GM12878 (cell line): ENCODE measurements around the gene GGNBP2. TPM values are rescaled to one million over a fixed set of nuclear protein-coding genes. Genes with fewer than 3 reads are reported as not detected.

Experiments used
- ATAC-seq: fragments of 200-7000 bp; cut with Tn5 transposase; 3 replicates; pipeline ENCODE4 v1.9.1; 2020; ENCODE audit warnings: mild to moderate bottlenecking, moderate library complexity
- BruUV-seq: library from RNA; stranded (reverse); fragments of 400-500 nt; replicated peaks from 2 replicates; lab custom pipeline; 2021; lab: Mats Ljungman, UMichigan
- CTCF ChIA-PET: fragments of 300-600 bp; sonication (Branson Sonifier 250); formaldehyde crosslinking; extraction: SDS; loops from one replicate; lab custom pipeline; 2021; ENCODE audit warnings: inconsistent platforms; lab: Yijun Ruan, JAX
- POLR2A ChIA-PET: fragments of 350-600 bp; formaldehyde crosslinking; extraction: SDS; loops from one replicate; lab custom pipeline; 2021; ENCODE audit warnings: inconsistent platforms; lab: Charles Lee
- RAD21 ChIA-PET: fragments of 300-600 bp; sonication (Branson Sonifier 250); formaldehyde crosslinking; loops from one replicate; lab custom pipeline; 2023; ENCODE audit warnings: antibody characterized with exemption; ENCODE audit not compliant: unreplicated experiment; lab: Charles Lee
- SMC1A ChIA-PET: fragments of 300-600 bp; sonication (Branson Sonifier 250); formaldehyde crosslinking; loops from one replicate; lab custom pipeline; 2023; ENCODE audit not compliant: unreplicated experiment, uncharacterized antibody; lab: Charles Lee
- DNase-seq: peaks from one replicate; pipeline ENCODE4 v3.0.0-alpha.2; 2011; ENCODE audit warnings: low read depth, low spot score
- FAIRE-seq: peaks from 3 replicates; lab custom pipeline; 2011; peaks lifted over from hg19 to GRCh38; lab: Jason Lieb, UNC
- H2AFZ ChIP-seq: 2 replicates; pipeline ENCODE4 v1.6.0; 2011; ENCODE audit warnings: low read depth, low read length, control low read depth; ENCODE audit not compliant: control insufficient read depth
- H3K27ac ChIP-seq: 2 replicates; pipeline ENCODE4 v1.5.1; 2011; ENCODE audit warnings: control low read depth; ENCODE audit not compliant: control insufficient read depth, insufficient read depth
- H3K27me3 ChIP-seq, 2 experiments: replicated peaks in 1 of 2; 2 replicates each; pipeline versions ENCODE4 v1.6.0 to v1.6.1; 2011; ENCODE audit warnings: low read length in 1 of 2; ENCODE audit not compliant: control insufficient read depth in 2 of 2, insufficient read depth in 2 of 2
- H3K36me3 ChIP-seq, 2 experiments: 2 replicates each; pipeline ENCODE4 v1.5.1; 2011; ENCODE audit warnings: low read length in 1 of 2; ENCODE audit not compliant: control insufficient read depth in 2 of 2, insufficient read depth in 2 of 2
- H3K4me1 ChIP-seq: 2 replicates; pipeline ENCODE4 v1.6.1; 2011; ENCODE audit warnings: mild to moderate bottlenecking, low read length, moderate library complexity, mixed read lengths; ENCODE audit not compliant: control insufficient read depth, insufficient read depth
- H3K4me2 ChIP-seq: 2 replicates; pipeline ENCODE4 v1.6.0; 2011; ENCODE audit warnings: control low read depth; ENCODE audit not compliant: control insufficient read depth, insufficient read depth
- H3K4me3 ChIP-seq: fragments of 200-600 bp; sonication (generic); 2 replicates; pipeline ENCODE4 v1.5.1; 2016
- H3K79me2 ChIP-seq: 2 replicates; pipeline ENCODE4 v1.6.0; 2011; ENCODE audit warnings: low read length; ENCODE audit not compliant: control insufficient read depth, insufficient read depth
- H3K9ac ChIP-seq: 2 replicates; pipeline ENCODE4 v1.8.0; 2011; ENCODE audit warnings: low read length, control low read depth, mixed read lengths; ENCODE audit not compliant: control insufficient read depth, insufficient read depth
- H3K9me3 ChIP-seq: replicated peaks from 3 replicates; pipeline ENCODE4 v1.5.1; 2011; ENCODE audit warnings: mild to moderate bottlenecking, low read length; ENCODE audit not compliant: control insufficient read depth, insufficient read depth
- H4K20me1 ChIP-seq: 2 replicates; pipeline ENCODE4 v1.6.0; 2011; ENCODE audit not compliant: control insufficient read depth, insufficient read depth
- CHD2 ChIP-seq: IDR thresholded peaks from 2 replicates; pipeline ENCODE4 v1.6.1; 2011; ENCODE audit warnings: low read depth, low read length, improper control_type of control experiment, borderline replicate concordance
- MLLT1 ChIP-seq: fragments of 450-650 bp; IDR thresholded peaks from 2 replicates; pipeline ENCODE4 v1.6.1; 2016; ENCODE audit warnings: mild to moderate bottlenecking
- RCOR1 ChIP-seq: conservative IDR thresholded peaks from 2 replicates; pipeline ENCODE4 v1.6.1; 2012; ENCODE audit warnings: low read depth, low read length, improper control_type of control experiment
- RFX5 ChIP-seq: IDR thresholded peaks from 2 replicates; pipeline ENCODE4 v1.6.1; 2011; ENCODE audit warnings: low read depth, low read length, improper control_type of control experiment
- SREBF2 ChIP-seq: IDR thresholded peaks from 2 replicates; pipeline ENCODE4 v1.6.1; 2012; ENCODE audit warnings: mild to moderate bottlenecking, low read length
- SRF ChIP-seq, 2 experiments: IDR thresholded peaks; 2 replicates each; pipeline ENCODE4 v1.6.1; 2011; ENCODE audit warnings: low read depth in 2 of 2, low read length in 2 of 2, mild to moderate bottlenecking in 1 of 2, moderate library complexity in 1 of 2
- YBX1 ChIP-seq: fragments of 450-650 bp; IDR thresholded peaks from 2 replicates; pipeline ENCODE4 v1.6.1; 2016; ENCODE audit warnings: antibody characterized with exemption
- ZBTB11 ChIP-seq: fragments of 450-650 bp; formaldehyde crosslinking; IDR thresholded peaks from 2 replicates; pipeline ENCODE4 v1.5.0; 2022; ENCODE audit warnings: mild to moderate bottlenecking, missing genetic modification characterization
- ZNF384 ChIP-seq: IDR thresholded peaks from 2 replicates; pipeline ENCODE4 v1.6.1; 2012; ENCODE audit warnings: low read depth, mild to moderate bottlenecking, low read length, improper control_type of control experiment, borderline replicate concordance
- ZSCAN29 ChIP-seq: fragments of 450-650 bp; IDR thresholded peaks from 2 replicates; pipeline ENCODE4 v1.6.1; 2017; ENCODE audit warnings: mild to moderate bottlenecking, moderate library complexity
- WGBS: methylation state at CpG from one replicate; pipeline ENCODE4 v1.1.6; 2016; ENCODE audit warnings: low lambda C conversion rate; ENCODE audit not compliant: insufficient replicate concordance, insufficient coverage; ENCODE audit errors: missing lambda C conversion rate; 5-methylcytosine and 5-hydroxymethylcytosine counted together
- in situ Hi-C: fragments of 300-500 bp; cut with MboI; formaldehyde crosslinking; loops from 9 replicates; pipeline ENCODE4 v1.14.3; 2018; ENCODE audit warnings: mixed read lengths
- intact Hi-C: fragments of 100-400 bp; cut with micrococcal nuclease; formaldehyde crosslinking; loops from one replicate; pipeline ENCODE4 v1.14.2; 2022; ENCODE audit not compliant: unreplicated experiment
- polyA plus RNA-seq, 11 experiments: library from polyadenylated mRNA; depleted of rRNA in 4 of 11; unstranded in 6 of 11; stranded (reverse) in 5 of 11; fragments of >200 nt; fragmentation: Nextera tagmentation in 4 of 11; fragmentation: Illumina TruSeq in 1 of 11; extraction: Ambion mirVana in 4 of 11; extraction: Trizol in 1 of 11; gene quantifications; 1 replicate in 1 of 11; 2 replicates in 10 of 11; pipeline versions ENCODE4 v1.2.1 to v1.2.3, GENCODE V29; 2011 to 2016; ENCODE audit warnings: inconsistent platforms in 2 of 11, missing spikeins in 2 of 11, low read depth in 1 of 11
- total RNA-seq, 4 experiments: library from RNA; depleted of rRNA in 3 of 4; stranded (reverse); fragments of >200 nt in 3 of 4; fragmentation: Illumina TruSeq in 1 of 4; extraction: Trizol in 1 of 4; gene quantifications; 2 replicates each; pipeline versions ENCODE4 v1.2.1 to v1.2.3, GENCODE V29; 2013 to 2021

Gene GGNBP2
- total and polyA plus RNA-seq, 10 of the 15 experiments (the other 5 are each of a cell fraction or from before 2014, with no cell fraction given), result 36.3 to 82.0 (median 50.0) TPM

GRCh38 chr17:36523113-36523512, 21.6 kb upstream of the GGNBP2 start:
- BruUV-seq, result no TSS peak
- H3K4me1 ChIP-seq, result peaks cover 6% of the 10 kb centered on the region; the same call in 1 of the 2 replicates
- ChIA-PET RAD21 (interaction anchor here (1.3 kb wide), 1 partner anchor 62 kb away, joined by 3 read pairs; no protein-coding TSS in a partner anchor), CTCF (interaction anchor here (0.7 to 2.6 kb wide), 2 partner anchors 11 to 1060 kb away, joined by 4 to 15 read pairs; partner anchors contain the start of genes MYO19 and PIGW)
- no peak overlapping the region for H3K4me3 ChIP-seq
- no peaks in the 10 kb centered on the region; the same call in 2 of the 3 replicates for H3K9me3 ChIP-seq
- TF ChIP-seq YBX1 (no peak), CHD2 (no peak), RFX5 (no peak), SRF (IDR thresholded peaks at IDR 0.05; ENCODE audit: low read depth in 2 of 2, low read length in 2 of 2) (no peak), SREBF2 (no peak), ZNF384 (no peak), ZSCAN29 (no peak), RCOR1 (no peak), MLLT1 (no peak), ZBTB11 (no peak)
- TF ChIP-seq, all 136 proteins: peak for 0
- ATAC-seq (no peak), DNase-seq (no peak), FAIRE-seq (no peak)
- no peak overlapping the region for H3K27ac ChIP-seq
- no peak overlapping the region for H3K4me2 ChIP-seq
- no peaks in the 10 kb centered on the region for H3K27me3 ChIP-seq
- H4K20me1 ChIP-seq, result no peaks in the 10 kb centered on the region
- in situ Hi-C loops, result no loop called here
- H2AFZ ChIP-seq, result no peak overlapping the region
- ChIA-PET POLR2A (interaction anchor here (1.0 kb wide), 1 partner anchor 65 kb away, joined by 3 read pairs; no protein-coding TSS in a partner anchor), SMC1A (interaction anchor here (1.0 kb wide), 1 partner anchor 23 kb away, joined by 3 read pairs; no protein-coding TSS in a partner anchor)
- H3K36me3 ChIP-seq, result peaks cover 11 to 28% of the 10 kb centered on the region in 2 experiments; a peak in 3 of 4 replicates
- H3K79me2 ChIP-seq, result no peaks in the 10 kb centered on the region
- WGBS, result 100% methylated on average over 2 of the region's 2 CpGs
- intact Hi-C loops, result no loop called here
- H3K9ac ChIP-seq, result no peak overlapping the region
